ENCODE data around the gene KRT12.

DNA sequence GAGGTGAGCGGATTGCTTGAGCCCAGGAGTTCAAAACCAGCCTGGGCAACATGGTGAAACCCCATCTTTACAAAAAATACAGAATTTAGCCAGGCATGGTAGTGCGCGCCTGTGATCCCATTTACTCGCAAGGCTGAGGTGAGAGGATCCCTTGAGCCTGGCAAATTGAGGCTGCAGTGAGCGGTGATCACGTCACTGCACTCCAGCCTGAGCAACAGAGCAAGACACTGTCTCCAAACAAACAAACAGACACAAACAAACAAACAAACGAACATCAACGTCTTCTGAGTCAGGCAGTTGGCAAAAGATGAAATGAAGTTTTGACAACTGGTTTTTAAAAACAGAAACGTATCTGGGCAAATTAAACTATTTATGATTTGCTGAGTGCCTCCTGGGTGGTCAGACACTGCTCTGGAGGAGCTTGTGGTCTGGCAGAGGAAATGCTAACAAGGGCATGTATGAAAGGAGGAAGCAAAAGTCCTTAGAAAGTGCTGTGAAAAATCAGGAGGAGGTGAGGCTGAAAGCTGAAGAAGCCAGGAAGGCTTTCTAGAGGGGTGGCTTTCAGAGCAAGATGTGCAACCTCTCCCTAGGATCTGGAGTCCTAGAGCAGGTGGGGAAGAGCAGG is 28.2 kb upstream of the KRT12 start:
- no peak for TF ChIP-seq POLR2A (IDR thresholded peaks at IDR 0.05)
- TF ChIP-seq, protein P1, sequence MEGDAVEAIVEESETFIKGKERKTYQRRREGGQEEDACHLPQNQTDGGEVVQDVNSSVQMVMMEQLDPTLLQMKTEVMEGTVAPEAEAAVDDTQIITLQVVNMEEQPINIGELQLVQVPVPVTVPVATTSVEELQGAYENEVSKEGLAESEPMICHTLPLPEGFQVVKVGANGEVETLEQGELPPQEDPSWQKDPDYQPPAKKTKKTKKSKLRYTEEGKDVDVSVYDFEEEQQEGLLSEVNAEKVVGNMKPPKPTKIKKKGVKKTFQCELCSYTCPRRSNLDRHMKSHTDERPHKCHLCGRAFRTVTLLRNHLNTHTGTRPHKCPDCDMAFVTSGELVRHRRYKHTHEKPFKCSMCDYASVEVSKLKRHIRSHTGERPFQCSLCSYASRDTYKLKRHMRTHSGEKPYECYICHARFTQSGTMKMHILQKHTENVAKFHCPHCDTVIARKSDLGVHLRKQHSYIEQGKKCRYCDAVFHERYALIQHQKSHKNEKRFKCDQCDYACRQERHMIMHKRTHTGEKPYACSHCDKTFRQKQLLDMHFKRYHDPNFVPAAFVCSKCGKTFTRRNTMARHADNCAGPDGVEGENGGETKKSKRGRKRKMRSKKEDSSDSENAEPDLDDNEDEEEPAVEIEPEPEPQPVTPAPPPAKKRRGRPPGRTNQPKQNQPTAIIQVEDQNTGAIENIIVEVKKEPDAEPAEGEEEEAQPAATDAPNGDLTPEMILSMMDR (IDR thresholded peaks at IDR 0.05): no peak

All from lower leg skin (tissue), 3 donors.